ENCODE measurements around the gene CLDN2. TPM values are rescaled to one million over a fixed set of nuclear protein-coding genes. Genes with fewer than 3 reads are reported as not detected.

Gene CLDN2
- polyA plus RNA-seq, 1 of the 3 experiments (the other 2 are of a cell fraction): 0.36 TPM

DNA sequence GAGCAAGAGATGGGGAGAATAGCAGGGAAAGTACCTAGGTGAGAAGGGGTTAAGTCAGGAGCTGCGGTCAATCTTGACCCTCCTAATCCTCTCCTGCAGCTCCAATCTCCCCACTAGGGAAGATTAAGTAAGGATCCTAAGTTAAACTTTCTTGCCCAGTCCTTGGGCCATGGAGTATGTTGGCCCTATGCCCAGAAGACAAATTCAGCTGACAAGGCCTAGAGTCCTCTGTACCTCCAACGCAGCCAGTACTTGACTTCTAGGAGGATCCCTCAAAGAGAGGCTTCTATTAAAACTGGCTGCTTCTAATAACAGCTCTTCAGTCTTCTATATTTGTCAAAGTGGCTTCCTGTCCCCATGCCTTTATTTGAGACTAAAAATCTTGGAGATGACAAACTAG is 1.4 kb downstream of the CLDN2 start:
- TF ChIP-seq EZH2phosphoT487 (IDR thresholded peaks at IDR 0.05; ENCODE audit: borderline replicate concordance, low read depth) (no peak), POLR2AphosphoS5 (IDR thresholded peaks at IDR 0.05; ENCODE audit: low read depth, low read length) (no peak), RAD21 (IDR thresholded peaks at IDR 0.05; ENCODE audit: low read length) (no peak), TCF12 (IDR thresholded peaks at IDR 0.05) (no peak), FOSL2 (IDR thresholded peaks at IDR 0.05; ENCODE audit: borderline replicate concordance, low read depth) (no peak), MXI1 (IDR thresholded peaks at IDR 0.05; ENCODE audit: low read depth, low read length) (no peak), YY1 (IDR thresholded peaks at IDR 0.05; ENCODE audit: low read depth) (no peak), MEF2A (IDR thresholded peaks at IDR 0.05; ENCODE audit: borderline replicate concordance, low read depth) (no peak), NRF1 (IDR thresholded peaks at IDR 0.05; ENCODE audit: low read depth, low read length) (no peak), SIN3A (IDR thresholded peaks at IDR 0.05; ENCODE audit: borderline replicate concordance, low read depth, low read length) (no peak), GABPA (IDR thresholded peaks at IDR 0.05; ENCODE audit: low read depth) (no peak), ELF1 (IDR thresholded peaks at IDR 0.05) (no peak)
- TF ChIP-seq, protein P1, sequence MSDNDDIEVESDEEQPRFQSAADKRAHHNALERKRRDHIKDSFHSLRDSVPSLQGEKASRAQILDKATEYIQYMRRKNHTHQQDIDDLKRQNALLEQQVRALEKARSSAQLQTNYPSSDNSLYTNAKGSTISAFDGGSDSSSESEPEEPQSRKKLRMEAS (IDR thresholded peaks at IDR 0.05; ENCODE audit: low read depth): no peak
- TF ChIP-seq, protein P2, sequence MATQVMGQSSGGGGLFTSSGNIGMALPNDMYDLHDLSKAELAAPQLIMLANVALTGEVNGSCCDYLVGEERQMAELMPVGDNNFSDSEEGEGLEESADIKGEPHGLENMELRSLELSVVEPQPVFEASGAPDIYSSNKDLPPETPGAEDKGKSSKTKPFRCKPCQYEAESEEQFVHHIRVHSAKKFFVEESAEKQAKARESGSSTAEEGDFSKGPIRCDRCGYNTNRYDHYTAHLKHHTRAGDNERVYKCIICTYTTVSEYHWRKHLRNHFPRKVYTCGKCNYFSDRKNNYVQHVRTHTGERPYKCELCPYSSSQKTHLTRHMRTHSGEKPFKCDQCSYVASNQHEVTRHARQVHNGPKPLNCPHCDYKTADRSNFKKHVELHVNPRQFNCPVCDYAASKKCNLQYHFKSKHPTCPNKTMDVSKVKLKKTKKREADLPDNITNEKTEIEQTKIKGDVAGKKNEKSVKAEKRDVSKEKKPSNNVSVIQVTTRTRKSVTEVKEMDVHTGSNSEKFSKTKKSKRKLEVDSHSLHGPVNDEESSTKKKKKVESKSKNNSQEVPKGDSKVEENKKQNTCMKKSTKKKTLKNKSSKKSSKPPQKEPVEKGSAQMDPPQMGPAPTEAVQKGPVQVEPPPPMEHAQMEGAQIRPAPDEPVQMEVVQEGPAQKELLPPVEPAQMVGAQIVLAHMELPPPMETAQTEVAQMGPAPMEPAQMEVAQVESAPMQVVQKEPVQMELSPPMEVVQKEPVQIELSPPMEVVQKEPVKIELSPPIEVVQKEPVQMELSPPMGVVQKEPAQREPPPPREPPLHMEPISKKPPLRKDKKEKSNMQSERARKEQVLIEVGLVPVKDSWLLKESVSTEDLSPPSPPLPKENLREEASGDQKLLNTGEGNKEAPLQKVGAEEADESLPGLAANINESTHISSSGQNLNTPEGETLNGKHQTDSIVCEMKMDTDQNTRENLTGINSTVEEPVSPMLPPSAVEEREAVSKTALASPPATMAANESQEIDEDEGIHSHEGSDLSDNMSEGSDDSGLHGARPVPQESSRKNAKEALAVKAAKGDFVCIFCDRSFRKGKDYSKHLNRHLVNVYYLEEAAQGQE (IDR thresholded peaks at IDR 0.05; ENCODE audit: low read depth, low read length): no peak
- TF ChIP-seq, protein P3, sequence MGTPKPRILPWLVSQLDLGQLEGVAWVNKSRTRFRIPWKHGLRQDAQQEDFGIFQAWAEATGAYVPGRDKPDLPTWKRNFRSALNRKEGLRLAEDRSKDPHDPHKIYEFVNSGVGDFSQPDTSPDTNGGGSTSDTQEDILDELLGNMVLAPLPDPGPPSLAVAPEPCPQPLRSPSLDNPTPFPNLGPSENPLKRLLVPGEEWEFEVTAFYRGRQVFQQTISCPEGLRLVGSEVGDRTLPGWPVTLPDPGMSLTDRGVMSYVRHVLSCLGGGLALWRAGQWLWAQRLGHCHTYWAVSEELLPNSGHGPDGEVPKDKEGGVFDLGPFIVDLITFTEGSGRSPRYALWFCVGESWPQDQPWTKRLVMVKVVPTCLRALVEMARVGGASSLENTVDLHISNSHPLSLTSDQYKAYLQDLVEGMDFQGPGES (IDR thresholded peaks at IDR 0.05; ENCODE audit: low read depth, low read length): no peak
- TF ChIP-seq, protein P4, sequence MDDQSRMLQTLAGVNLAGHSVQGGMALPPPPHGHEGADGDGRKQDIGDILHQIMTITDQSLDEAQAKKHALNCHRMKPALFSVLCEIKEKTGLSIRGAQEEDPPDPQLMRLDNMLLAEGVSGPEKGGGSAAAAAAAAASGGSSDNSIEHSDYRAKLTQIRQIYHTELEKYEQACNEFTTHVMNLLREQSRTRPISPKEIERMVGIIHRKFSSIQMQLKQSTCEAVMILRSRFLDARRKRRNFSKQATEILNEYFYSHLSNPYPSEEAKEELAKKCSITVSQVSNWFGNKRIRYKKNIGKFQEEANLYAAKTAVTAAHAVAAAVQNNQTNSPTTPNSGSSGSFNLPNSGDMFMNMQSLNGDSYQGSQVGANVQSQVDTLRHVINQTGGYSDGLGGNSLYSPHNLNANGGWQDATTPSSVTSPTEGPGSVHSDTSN (IDR thresholded peaks at IDR 0.05): no peak
- Histone ChIP-seq H3K36me3 (replicated peaks in 1 of 2; ENCODE audit: control insufficient read depth in 1 of 2, insufficient read depth in 2 of 2, low read length in 1 of 2) (no peaks in the 10 kb centered on the region), H3K79me2 (ENCODE audit: insufficient read depth) (no peaks in the 10 kb centered on the region), H2AFZ (ENCODE audit: low read depth) (no peak overlapping the region), H3K9me2 (no peaks in the 10 kb centered on the region), H3K4me2 (no peak overlapping the region), H3F3A (replicated peaks; ENCODE audit: insufficient read depth) (no peaks in the 10 kb centered on the region), H3K27ac (ENCODE audit: low read depth in 2 of 2, low read length in 1 of 2) (no peak overlapping the region), H4K20me1 (ENCODE audit: insufficient read depth) (no peaks in the 10 kb centered on the region), H3K4me1 (ENCODE audit: control insufficient read depth in 1 of 2, insufficient read depth in 2 of 2, low read depth in 1 of 2, low read length in 1 of 2) (peaks cover 0 to 5% of the 10 kb centered on the region in 2 experiments; a peak in 1 of 4 replicates), H3K9ac (no peak overlapping the region), H3K4me3 (ENCODE audit: low read depth in 2 of 2, low read length in 1 of 2) (no peak overlapping the region), H3K27me3 (ENCODE audit: insufficient read depth) (peaks cover 6% of the 10 kb centered on the region; the same call in 1 of the 2 replicates), H3K9me3 (no peaks in the 10 kb centered on the region)
- POLR2A ChIA-PET: no interaction called here
- 55% methylated on average over 2 of the region's 2 CpGs for WGBS (ENCODE audit: low lambda C conversion rate)
- CTCF ChIA-PET: interaction anchor here (1.4 kb wide), 1 partner anchor 25 kb away, joined by 3 read pairs; no protein-coding TSS in a partner anchor
- DNase-seq: no peak

All from SK-N-SH (cell line).